ENCODE data around the gene ZNF610. TPM values are rescaled to one million over a fixed set of nuclear protein-coding genes. Genes with fewer than 3 reads are reported as not detected.

Gene ZNF610
- total and polyA plus RNA-seq, 2 of the 13 experiments (the other 11 are each of a cell fraction or from before 2014, with no cell fraction given) = 0.32 to 0.69 TPM

GRCh38 chr19:52296773-52297600 lies 39.1 kb upstream of the ZNF610 start, which contains the start of gene ZNF480 (continued):
- TF ChIP-seq NFATC3 (CRISPR knock-in tag; IDR thresholded peaks at IDR 0.05) (no peak), ZNF207 (IDR thresholded peaks at IDR 0.05; ENCODE audit: borderline replicate concordance) (no peak), KAT8 (CRISPR knock-in tag; IDR thresholded peaks at IDR 0.05) (peak; percentile 77), ZNF280B (CRISPR knock-in tag; IDR thresholded peaks at IDR 0.05; ENCODE audit: borderline replicate concordance) (no peak), GATAD1 (CRISPR knock-in tag; IDR thresholded peaks at IDR 0.05) (0 out of 2 replicates have a peak, but pooled peaks have one; percentile 48), ZNF441 (CRISPR knock-in tag; IDR thresholded peaks at IDR 0.05; ENCODE audit: borderline replicate concordance) (peak; percentile 42; the same call in 1 of the 2 replicates), PLSCR1 (CRISPR knock-in tag; IDR thresholded peaks at IDR 0.05; ENCODE audit: borderline replicate concordance) (no peak), GPN1 (CRISPR knock-in tag; IDR thresholded peaks at IDR 0.05; ENCODE audit: borderline replicate concordance) (no peak), ZBTB7A (CRISPR knock-in tag; IDR thresholded peaks at IDR 0.05) (no peak), ZNF546 (CRISPR knock-in tag; conservative IDR thresholded peaks at IDR 0.05) (no peak), DNMT1 (CRISPR knock-in tag; IDR thresholded peaks at IDR 0.05) (no peak), NFE2 (CRISPR knock-in tag; IDR thresholded peaks at IDR 0.05) (no peak), ZSCAN31 (CRISPR knock-in tag; IDR thresholded peaks at IDR 0.05; ENCODE audit: low read depth) (no peak), RFX1 (IDR thresholded peaks at IDR 0.05) (no peak), ZNF792 (CRISPR knock-in tag; IDR thresholded peaks at IDR 0.05) (no peak), ZNF18 (CRISPR knock-in tag; IDR thresholded peaks at IDR 0.05; ENCODE audit: insufficient replicate concordance) (no peak), CBX2 (IDR thresholded peaks at IDR 0.05; ENCODE audit: low read depth, low read length) (no peak), CBX2 (CRISPR knock-in tag; IDR thresholded peaks at IDR 0.05; ENCODE audit: low read depth) (no peak)
- TF ChIP-seq, protein P1, sequence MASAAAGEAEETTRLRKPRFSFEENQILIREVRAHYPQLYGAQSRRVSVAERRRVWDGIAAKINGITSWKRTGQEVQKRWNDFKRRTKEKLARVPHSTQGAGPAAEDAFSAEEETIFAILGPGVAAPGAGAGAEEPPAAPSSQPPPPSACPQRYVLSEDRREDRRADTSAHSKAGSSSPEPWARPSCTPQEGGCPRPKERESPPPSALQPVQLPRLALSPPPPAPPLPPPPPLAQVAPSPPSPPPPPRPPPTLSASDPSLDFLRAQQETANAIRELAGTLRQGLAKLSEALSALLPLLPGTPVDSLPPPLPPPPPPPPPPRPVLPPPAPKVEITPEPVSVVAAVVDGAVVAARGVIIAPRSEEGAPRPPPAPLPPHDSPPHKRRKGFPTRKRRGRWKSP (CRISPR knock-in tag; IDR thresholded peaks at IDR 0.05) = 0 out of 2 replicates have a peak, but pooled peaks have one; percentile 7
- TF ChIP-seq, protein P2, sequence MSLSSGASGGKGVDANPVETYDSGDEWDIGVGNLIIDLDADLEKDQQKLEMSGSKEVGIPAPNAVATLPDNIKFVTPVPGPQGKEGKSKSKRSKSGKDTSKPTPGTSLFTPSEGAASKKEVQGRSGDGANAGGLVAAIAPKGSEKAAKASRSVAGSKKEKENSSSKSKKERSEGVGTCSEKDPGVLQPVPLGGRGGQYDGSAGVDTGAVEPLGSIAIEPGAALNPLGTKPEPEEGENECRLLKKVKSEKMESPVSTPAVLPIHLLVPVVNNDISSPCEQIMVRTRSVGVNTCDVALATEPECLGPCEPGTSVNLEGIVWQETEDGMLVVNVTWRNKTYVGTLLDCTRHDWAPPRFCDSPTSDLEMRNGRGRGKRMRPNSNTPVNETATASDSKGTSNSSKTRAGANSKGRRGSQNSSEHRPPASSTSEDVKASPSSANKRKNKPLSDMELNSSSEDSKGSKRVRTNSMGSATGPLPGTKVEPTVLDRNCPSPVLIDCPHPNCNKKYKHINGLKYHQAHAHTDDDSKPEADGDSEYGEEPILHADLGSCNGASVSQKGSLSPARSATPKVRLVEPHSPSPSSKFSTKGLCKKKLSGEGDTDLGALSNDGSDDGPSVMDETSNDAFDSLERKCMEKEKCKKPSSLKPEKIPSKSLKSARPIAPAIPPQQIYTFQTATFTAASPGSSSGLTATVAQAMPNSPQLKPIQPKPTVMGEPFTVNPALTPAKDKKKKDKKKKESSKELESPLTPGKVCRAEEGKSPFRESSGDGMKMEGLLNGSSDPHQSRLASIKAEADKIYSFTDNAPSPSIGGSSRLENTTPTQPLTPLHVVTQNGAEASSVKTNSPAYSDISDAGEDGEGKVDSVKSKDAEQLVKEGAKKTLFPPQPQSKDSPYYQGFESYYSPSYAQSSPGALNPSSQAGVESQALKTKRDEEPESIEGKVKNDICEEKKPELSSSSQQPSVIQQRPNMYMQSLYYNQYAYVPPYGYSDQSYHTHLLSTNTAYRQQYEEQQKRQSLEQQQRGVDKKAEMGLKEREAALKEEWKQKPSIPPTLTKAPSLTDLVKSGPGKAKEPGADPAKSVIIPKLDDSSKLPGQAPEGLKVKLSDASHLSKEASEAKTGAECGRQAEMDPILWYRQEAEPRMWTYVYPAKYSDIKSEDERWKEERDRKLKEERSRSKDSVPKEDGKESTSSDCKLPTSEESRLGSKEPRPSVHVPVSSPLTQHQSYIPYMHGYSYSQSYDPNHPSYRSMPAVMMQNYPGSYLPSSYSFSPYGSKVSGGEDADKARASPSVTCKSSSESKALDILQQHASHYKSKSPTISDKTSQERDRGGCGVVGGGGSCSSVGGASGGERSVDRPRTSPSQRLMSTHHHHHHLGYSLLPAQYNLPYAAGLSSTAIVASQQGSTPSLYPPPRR (CRISPR knock-in tag; IDR thresholded peaks at IDR 0.05; ENCODE audit: borderline replicate concordance) = no peak

Measured in HepG2 (cell line).